H9 (cell line): ENCODE data around the gene MX2. TPM values are rescaled to one million over a fixed set of nuclear protein-coding genes. Genes with fewer than 3 reads are reported as not detected.

Experiments used
- DNase-seq: peaks from one replicate; pipeline ENCODE4 v3.0.0-alpha.2; 2017
- H2AFZ ChIP-seq: one replicate; pipeline ENCODE4 v1.6.1; 2013; ENCODE audit warnings: mild to moderate bottlenecking, low read length, control low read depth, moderate library complexity
- H2AK5ac ChIP-seq: 2 replicates; pipeline ENCODE4 v1.6.1; 2013; ENCODE audit warnings: low read length, control low read depth, mixed read lengths; ENCODE audit not compliant: insufficient read length
- H2BK120ac ChIP-seq: one replicate; pipeline ENCODE4 v1.6.1; 2013; ENCODE audit warnings: low read depth, mild to moderate bottlenecking, low read length, control low read depth, inconsistent platforms; ENCODE audit not compliant: poor library complexity, severe bottlenecking
- H2BK12ac ChIP-seq: 2 replicates; pipeline ENCODE4 v1.6.1; 2013; ENCODE audit warnings: low read length, control low read depth, mixed read lengths, low read depth; ENCODE audit not compliant: insufficient read length
- H2BK15ac ChIP-seq: 2 replicates; pipeline ENCODE4 v1.6.1; 2013; ENCODE audit warnings: low read depth, low read length, control low read depth
- H2BK20ac ChIP-seq: one replicate; pipeline ENCODE4 v1.6.1; 2013; ENCODE audit warnings: low read depth, mild to moderate bottlenecking, low read length, control low read depth, inconsistent platforms; ENCODE audit not compliant: poor library complexity, severe bottlenecking
- H2BK5ac ChIP-seq: 2 replicates; pipeline ENCODE4 v1.6.1; 2013; ENCODE audit warnings: low read length, control low read depth, mixed read lengths; ENCODE audit not compliant: insufficient read length
- H3K14ac ChIP-seq: 2 replicates; pipeline ENCODE4 v1.6.1; 2013; ENCODE audit warnings: low read length, control low read depth; ENCODE audit not compliant: insufficient read depth
- H3K18ac ChIP-seq: 2 replicates; pipeline ENCODE4 v1.6.1; 2013; ENCODE audit warnings: low read depth, mild to moderate bottlenecking, mixed read lengths, low read length, control low read depth; ENCODE audit not compliant: insufficient read length
- H3K23ac ChIP-seq: 2 replicates; pipeline ENCODE4 v1.6.1; 2013; ENCODE audit warnings: low read length, control low read depth, mixed read lengths, low read depth; ENCODE audit not compliant: insufficient read length
- H3K23me2 ChIP-seq: 2 replicates; pipeline ENCODE4 v1.6.1; 2013; ENCODE audit warnings: low read depth, mild to moderate bottlenecking, mixed read lengths, low read length, control low read depth; ENCODE audit not compliant: insufficient read length, poor library complexity, severe bottlenecking
- H3K27ac ChIP-seq: 2 replicates; pipeline ENCODE4 v1.5.1; 2013; ENCODE audit warnings: low read length, control low read depth, mixed read lengths, low read depth; ENCODE audit not compliant: insufficient read length
- H3K27me3 ChIP-seq: 2 replicates; pipeline ENCODE4 v1.6.1; 2013; ENCODE audit warnings: low read length, control low read depth, inconsistent platforms; ENCODE audit not compliant: insufficient read depth
- H3K4ac ChIP-seq: 2 replicates; pipeline ENCODE4 v1.6.1; 2013; ENCODE audit warnings: low read depth, mild to moderate bottlenecking, control low read depth, inconsistent platforms, low read length, moderate library complexity
- H3K4me1 ChIP-seq: 2 replicates; pipeline ENCODE4 v1.6.1; 2013; ENCODE audit warnings: low read length, control low read depth, inconsistent platforms; ENCODE audit not compliant: insufficient read depth
- H3K4me2 ChIP-seq: 2 replicates; pipeline ENCODE4 v1.6.1; 2013; ENCODE audit warnings: low read length, control low read depth, mixed read lengths; ENCODE audit not compliant: insufficient read length, insufficient read depth
- H3K56ac ChIP-seq: 2 replicates; pipeline ENCODE4 v1.6.1; 2013; ENCODE audit warnings: low read depth, mild to moderate bottlenecking, mixed read lengths, low read length, control low read depth; ENCODE audit not compliant: insufficient read length
- H3K79me1 ChIP-seq: 2 replicates; pipeline ENCODE4 v1.6.1; 2013; ENCODE audit warnings: low read depth, mild to moderate bottlenecking, moderate library complexity, low read length, control low read depth, inconsistent platforms; ENCODE audit not compliant: insufficient read depth, poor library complexity, severe bottlenecking
- H3K79me2 ChIP-seq: 2 replicates; pipeline ENCODE4 v1.6.1; 2013; ENCODE audit warnings: low read length, control low read depth, inconsistent platforms; ENCODE audit not compliant: insufficient read depth
- H3K9ac ChIP-seq: 2 replicates; pipeline ENCODE4 v1.6.1; 2013; ENCODE audit warnings: low read length, control low read depth, mixed read lengths; ENCODE audit not compliant: insufficient read length; ENCODE audit errors: extremely low read depth
- H3K9me3 ChIP-seq: one replicate; pipeline ENCODE4 v1.6.1; 2013; ENCODE audit warnings: low read depth, low read length, inconsistent platforms; ENCODE audit not compliant: control insufficient read depth
- H3T11ph ChIP-seq: one replicate; pipeline ENCODE4 v1.6.1; 2013; ENCODE audit warnings: mild to moderate bottlenecking, low read length, control low read depth, inconsistent platforms
- H4K20me1 ChIP-seq: one replicate; pipeline ENCODE4 v1.6.1; 2013; ENCODE audit not compliant: control insufficient read depth, insufficient read length, insufficient read depth
- H4K5ac ChIP-seq: 2 replicates; pipeline ENCODE4 v1.6.1; 2013; ENCODE audit warnings: low read depth, mild to moderate bottlenecking, mixed read lengths, low read length, control low read depth; ENCODE audit not compliant: insufficient read length
- H4K8ac ChIP-seq: replicated peaks from 2 replicates; pipeline ENCODE4 v1.6.1; 2013; ENCODE audit warnings: low read length, control low read depth, mixed read lengths, low read depth; ENCODE audit not compliant: insufficient read length
- H4K91ac ChIP-seq: 2 replicates; pipeline ENCODE4 v1.6.1; 2013; ENCODE audit warnings: low read depth, mild to moderate bottlenecking, moderate library complexity, mixed read lengths, low read length, control low read depth; ENCODE audit not compliant: insufficient read length
- H3K27ac Mint-ChIP-seq, 3 experiments: 2 replicates in 2 of 3; 3 replicates in 1 of 3; pipeline ENCODE4 v1.8.0; 2020 to 2021; ENCODE audit warnings: mixed read lengths in 3 of 3, mild to moderate bottlenecking in 1 of 3, moderate library complexity in 1 of 3
- H3K27me3 Mint-ChIP-seq: 2 replicates; pipeline ENCODE4 v1.8.0; 2021; ENCODE audit warnings: low read depth, mild to moderate bottlenecking, moderate library complexity, mixed read lengths
- H3K36me3 Mint-ChIP-seq, 3 experiments: 2 replicates in 2 of 3; 3 replicates in 1 of 3; pipeline ENCODE4 v1.8.0; 2020 to 2021; ENCODE audit warnings: low read depth in 3 of 3, mixed read lengths in 3 of 3; ENCODE audit not compliant: insufficient read depth in 1 of 3
- H3K4me1 Mint-ChIP-seq, 2 experiments: 2 replicates each; pipeline ENCODE4 v1.8.0; 2020; ENCODE audit warnings: mixed read lengths in 2 of 2
- H3K4me3 Mint-ChIP-seq, 2 experiments: 2 replicates in 1 of 2; 3 replicates in 1 of 2; pipeline ENCODE4 v1.8.0; 2020 to 2021; ENCODE audit warnings: mild to moderate bottlenecking in 2 of 2, mixed read lengths in 2 of 2, moderate library complexity in 1 of 2
- H3K9me3 Mint-ChIP-seq, 2 experiments: 2 replicates in 1 of 2; 3 replicates in 1 of 2; pipeline ENCODE4 v1.8.0; 2020; ENCODE audit warnings: mild to moderate bottlenecking in 2 of 2, mixed read lengths in 2 of 2, moderate library complexity in 1 of 2
- WGBS: extraction: QIAGEN DNeasy Blood & Tissue Kit; methylation state at CpG from one replicate; pipeline ENCODE4 v1.1.7; 2013; ENCODE audit warnings: missing lambda C conversion rate, low lambda C conversion rate, mixed read lengths; ENCODE audit not compliant: insufficient read length; ENCODE audit errors: extremely low coverage; 5-methylcytosine and 5-hydroxymethylcytosine counted together
- total RNA-seq: library from RNA; stranded (reverse); gene quantifications from 2 replicates; pipeline ENCODE4 v1.2.1, GENCODE V29; 2021
- TF ChIP-seq, protein P1 (sequence below): fragments of 200-600 bp; sonication (generic); conservative IDR thresholded peaks from 3 replicates; pipeline ENCODE4 v1.8.0; 2021; ENCODE audit warnings: antibody characterized with exemption, mild to moderate bottlenecking

Gene MX2
- total RNA-seq, 1 experiment from 2014 or later: 1.8 TPM

DNA sequence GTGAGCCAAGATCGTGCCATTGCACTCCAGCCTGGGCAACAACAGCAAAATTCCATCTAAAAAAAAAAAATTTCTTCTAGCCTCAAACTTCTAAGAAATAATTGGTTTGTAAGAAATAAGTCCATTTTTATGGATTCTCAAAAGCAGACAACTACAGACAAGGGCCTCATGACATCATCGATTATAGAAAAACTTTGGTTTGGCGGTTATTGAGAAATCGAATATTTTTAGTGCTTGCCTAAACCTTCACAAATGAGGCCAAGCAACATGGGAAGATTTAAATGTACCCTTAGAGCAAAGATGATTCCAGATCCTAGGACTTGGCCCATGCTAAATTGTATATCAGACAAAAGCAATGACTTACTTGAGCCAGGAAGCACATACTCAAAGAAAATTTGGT is 36.4 kb downstream of the MX2 start:
- H2BK120ac ChIP-seq: no peak overlapping the region
- H2AFZ ChIP-seq: no peak overlapping the region
- H3K9ac ChIP-seq: no peak overlapping the region
- no peak overlapping the region for H4K91ac ChIP-seq
- no CpG with 5 or more reads among the region's 4 CpGs for WGBS
- no peak for DNase-seq
- no peak overlapping the region for H2AK5ac ChIP-seq
- no peak overlapping the region for H4K8ac ChIP-seq
- H3K23me2 ChIP-seq: no peaks in the 10 kb centered on the region
- H3K27me3 ChIP-seq: no peaks in the 10 kb centered on the region
- Mint-ChIP-seq H3K4me3 (no peak overlapping the region), H3K27me3 (peaks cover 2% of the 10 kb centered on the region), H3K36me3 (peaks cover 0 to 11% (median 0%) of the 10 kb centered on the region in 3 experiments; a peak in 2 of 7 replicates), H3K4me1 (peaks cover 13 to 14% of the 10 kb centered on the region in 2 experiments), H3K27ac (no peak overlapping the region), H3K9me3 (no peaks in the 10 kb centered on the region; a peak in 1 of 5 replicates)
- H3K4me2 ChIP-seq: no peak overlapping the region
- H3T11ph ChIP-seq: no peak overlapping the region
- peaks cover 3% of the 10 kb centered on the region; the same call in 1 of the 2 replicates for H3K4me1 ChIP-seq
- H2BK5ac ChIP-seq: no peak overlapping the region
- H3K4ac ChIP-seq: no peak overlapping the region
- H2BK15ac ChIP-seq: no peak overlapping the region
- H3K9me3 ChIP-seq: no peaks in the 10 kb centered on the region
- H4K20me1 ChIP-seq: no peaks in the 10 kb centered on the region
- H3K27ac ChIP-seq: no peak overlapping the region
- H3K14ac ChIP-seq: no peak overlapping the region
- no peak overlapping the region for H4K5ac ChIP-seq
- H2BK12ac ChIP-seq: no peak overlapping the region
- no peak overlapping the region for H3K23ac ChIP-seq
- H3K79me1 ChIP-seq: no peaks in the 10 kb centered on the region
- no peak overlapping the region for H3K56ac ChIP-seq
- no peak overlapping the region for H2BK20ac ChIP-seq
- no peak overlapping the region for H3K18ac ChIP-seq
- H3K79me2 ChIP-seq: no peaks in the 10 kb centered on the region
- TF ChIP-seq, protein P1, sequence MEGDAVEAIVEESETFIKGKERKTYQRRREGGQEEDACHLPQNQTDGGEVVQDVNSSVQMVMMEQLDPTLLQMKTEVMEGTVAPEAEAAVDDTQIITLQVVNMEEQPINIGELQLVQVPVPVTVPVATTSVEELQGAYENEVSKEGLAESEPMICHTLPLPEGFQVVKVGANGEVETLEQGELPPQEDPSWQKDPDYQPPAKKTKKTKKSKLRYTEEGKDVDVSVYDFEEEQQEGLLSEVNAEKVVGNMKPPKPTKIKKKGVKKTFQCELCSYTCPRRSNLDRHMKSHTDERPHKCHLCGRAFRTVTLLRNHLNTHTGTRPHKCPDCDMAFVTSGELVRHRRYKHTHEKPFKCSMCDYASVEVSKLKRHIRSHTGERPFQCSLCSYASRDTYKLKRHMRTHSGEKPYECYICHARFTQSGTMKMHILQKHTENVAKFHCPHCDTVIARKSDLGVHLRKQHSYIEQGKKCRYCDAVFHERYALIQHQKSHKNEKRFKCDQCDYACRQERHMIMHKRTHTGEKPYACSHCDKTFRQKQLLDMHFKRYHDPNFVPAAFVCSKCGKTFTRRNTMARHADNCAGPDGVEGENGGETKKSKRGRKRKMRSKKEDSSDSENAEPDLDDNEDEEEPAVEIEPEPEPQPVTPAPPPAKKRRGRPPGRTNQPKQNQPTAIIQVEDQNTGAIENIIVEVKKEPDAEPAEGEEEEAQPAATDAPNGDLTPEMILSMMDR: no peak
